Aorta (tissue), 5 donors: Measurements from ENCODE around the gene ITM2C. TPM values are rescaled to one million over a fixed set of nuclear protein-coding genes. Genes with fewer than 3 reads are reported as not detected.

Source experiments
- ATAC-seq: fragments of 200-7000 bp; cut with Tn5 transposase; one replicate; pipeline ENCODE4 v1.9.1; 2022; ENCODE audit warnings: moderate library complexity; ENCODE audit not compliant: low FRiP score
- DNase-seq, 2 donors: peaks; one replicate each; pipeline ENCODE4 v3.0.0-alpha.2; 2020
- H3K27ac ChIP-seq, 2 donors: one replicate each; pipeline ENCODE4 v1.5.1; 2013; ENCODE audit warnings: low read length in 2 of 2, mild to moderate bottlenecking in 2 of 2, moderate library complexity in 2 of 2, control low read depth in 1 of 2, inconsistent platforms in 1 of 2, low read depth in 1 of 2
- H3K27me3 ChIP-seq, 2 donors: one replicate each; pipeline ENCODE4 v1.6.1; 2013; ENCODE audit warnings: control low read depth in 1 of 2, low read length in 1 of 2, mild to moderate bottlenecking in 1 of 2, moderate library complexity in 1 of 2; ENCODE audit not compliant: insufficient read depth in 2 of 2, control insufficient read depth in 1 of 2
- H3K36me3 ChIP-seq, 2 donors: one replicate each; pipeline ENCODE4 v1.6.1; 2013; ENCODE audit warnings: control low read depth in 1 of 2, low read length in 1 of 2, mild to moderate bottlenecking in 1 of 2; ENCODE audit not compliant: insufficient read depth in 2 of 2, control insufficient read depth in 1 of 2
- H3K4me1 ChIP-seq, 2 donors: one replicate each; pipeline ENCODE4 v1.6.1; 2013; ENCODE audit warnings: low read length in 2 of 2, control low read depth in 1 of 2, mild to moderate bottlenecking in 1 of 2, moderate library complexity in 1 of 2; ENCODE audit not compliant: insufficient read depth in 2 of 2, control insufficient read depth in 1 of 2
- H3K4me3 ChIP-seq, 2 donors: one replicate each; pipeline ENCODE4 v1.5.1; 2013; ENCODE audit warnings: low read length in 2 of 2, control low read depth in 1 of 2, mild to moderate bottlenecking in 1 of 2
- H3K9me3 ChIP-seq: one replicate; pipeline ENCODE4 v1.6.1; 2013; ENCODE audit warnings: mild to moderate bottlenecking, low read length; ENCODE audit not compliant: control insufficient read depth
- WGBS, 2 donors: extraction: QIAGEN DNeasy Blood & Tissue Kit; methylation state at CpG; one replicate each; pipeline ENCODE4 v1.1.7; 2013; 5-methylcytosine and 5-hydroxymethylcytosine counted together
- intact Hi-C, 2 donors: fragments of 100-400 bp; cut with DNase I; formaldehyde crosslinking; loops; one replicate each; pipeline versions ENCODE4 v1.14.2 to v1.15.0; 2022
- polyA plus RNA-seq, 2 donors: library from polyadenylated mRNA; stranded (reverse); fragments of 200-250 nt; gene quantifications; one replicate each; pipeline ENCODE4 v1.2.3, GENCODE V29; 2013
- total RNA-seq, 2 donors: library from RNA; stranded (reverse); fragmentation: NEBNext Ultra II Directional; extraction: Animal tissue kit (Norgen Biotek cat#: 25700); gene quantifications; one replicate each; pipeline ENCODE4 v1.2.1, GENCODE V29; 2021
- donor health status: healthy with polysubstance abuse.
- donor health status: Bipolar disorder and iron deficiency.
- donor health status: DM: no; HTN: no; CAD: no.
- donor health status: DM: no; HTN: no; CAD: no.
- donor health status: DM: yes; HTN: yes; CAD: no.

Gene ITM2C
- total and polyA plus RNA-seq, 4 donors, result 59.6 to 117 (median 90.5) TPM

GRCh38 chr2:230927711-230928341 is 63.1 kb downstream of the ITM2C start:
- H3K4me1 ChIP-seq, result no peaks in the 10 kb centered on the region
- no peaks in the 10 kb centered on the region for H3K27me3 ChIP-seq
- H3K9me3 ChIP-seq, result no peaks in the 10 kb centered on the region
- 85 to 87% methylated on average over 12 to 14 of the region's 14 CpGs for WGBS, 2 donors
- no peak for ATAC-seq
- intact Hi-C loops, result no loop called here
- no peak overlapping the region for H3K4me3 ChIP-seq
- no peaks in the 10 kb centered on the region for H3K36me3 ChIP-seq
- H3K27ac ChIP-seq, result no peak overlapping the region
- peak in 1 of 2 donors; percentile 65 for DNase-seq

Other genes with a start within 250 kb of the ITM2C start
- 10 to 100 TPM; 80.4 to 81.1 TPM for gene CAB39, start 152.1 kb upstream of the ITM2C start, total RNA-seq
- gene CAB39, start 152.1 kb upstream of the ITM2C start, polyA plus RNA-seq, result 10 to 100 TPM; 27.3 to 57.8 TPM
- under 1 TPM in 1 of 2 donors, not detected in 1; 0.18 TPM for gene GPR55, start 60.3 kb downstream of the ITM2C start, total RNA-seq
- gene GPR55, start 60.3 kb downstream of the ITM2C start, polyA plus RNA-seq, result not detected
- not detected for gene SPATA3, start 131.2 kb downstream of the ITM2C start, total RNA-seq
- not detected for gene SPATA3, start 131.2 kb downstream of the ITM2C start, polyA plus RNA-seq
- under 1 TPM in 1 of 2 donors, not detected in 1; 0.15 TPM for gene C2orf72, start 172.6 kb downstream of the ITM2C start, total RNA-seq
- gene C2orf72, start 172.6 kb downstream of the ITM2C start, polyA plus RNA-seq, result 1 to 10 TPM in 1 of 2 donors, under 1 TPM in 1; 0.13 to 2.4 TPM
- gene PSMD1, start 191.9 kb downstream of the ITM2C start, total RNA-seq, result 10 to 100 TPM; 67.7 to 69.7 TPM
- 10 to 100 TPM; 27.8 to 35.3 TPM for gene PSMD1, start 191.9 kb downstream of the ITM2C start, polyA plus RNA-seq